Measurements from ENCODE around the gene VAC14. TPM values are rescaled to one million over a fixed set of nuclear protein-coding genes. Genes with fewer than 3 reads are reported as not detected.

Gene VAC14
- total RNA-seq, 4 donors from 2014 or later = 43.4 to 69.4 (median 63.1) TPM

DNA sequence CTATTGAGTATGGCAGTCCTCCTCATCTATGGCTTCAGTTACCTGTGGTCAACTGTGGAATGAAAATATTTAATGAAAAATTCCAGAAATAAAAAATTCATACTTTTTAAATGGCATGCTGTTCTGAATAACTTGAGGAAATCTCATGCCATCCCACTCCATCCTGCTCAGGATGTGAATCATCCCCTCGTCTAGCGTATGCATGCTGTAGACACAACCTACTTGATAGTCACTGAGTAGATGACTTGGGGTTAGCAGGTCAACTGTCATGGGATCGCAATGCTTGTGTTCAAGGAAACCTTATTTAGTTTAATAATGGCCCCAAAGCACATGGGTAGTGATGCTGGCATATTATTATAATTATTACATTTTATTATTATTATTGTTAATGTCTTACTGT lies 4.8 kb upstream of the VAC14 start:
- H3K36me3 ChIP-seq = no peaks in the 10 kb centered on the region
- no peaks in the 10 kb centered on the region for H3K27me3 ChIP-seq
- H3K4me3 ChIP-seq (replicated peaks in 1 of 3) = no peak overlapping the region
- 73 to 87% methylated on average over 3 of the region's 3 CpGs for WGBS, 2 donors
- no peak for DNase-seq
- no peaks in the 10 kb centered on the region for H3K9me3 ChIP-seq
- intact Hi-C loops (cut with DNase I) = no loop called here
- TF ChIP-seq, protein P1, sequence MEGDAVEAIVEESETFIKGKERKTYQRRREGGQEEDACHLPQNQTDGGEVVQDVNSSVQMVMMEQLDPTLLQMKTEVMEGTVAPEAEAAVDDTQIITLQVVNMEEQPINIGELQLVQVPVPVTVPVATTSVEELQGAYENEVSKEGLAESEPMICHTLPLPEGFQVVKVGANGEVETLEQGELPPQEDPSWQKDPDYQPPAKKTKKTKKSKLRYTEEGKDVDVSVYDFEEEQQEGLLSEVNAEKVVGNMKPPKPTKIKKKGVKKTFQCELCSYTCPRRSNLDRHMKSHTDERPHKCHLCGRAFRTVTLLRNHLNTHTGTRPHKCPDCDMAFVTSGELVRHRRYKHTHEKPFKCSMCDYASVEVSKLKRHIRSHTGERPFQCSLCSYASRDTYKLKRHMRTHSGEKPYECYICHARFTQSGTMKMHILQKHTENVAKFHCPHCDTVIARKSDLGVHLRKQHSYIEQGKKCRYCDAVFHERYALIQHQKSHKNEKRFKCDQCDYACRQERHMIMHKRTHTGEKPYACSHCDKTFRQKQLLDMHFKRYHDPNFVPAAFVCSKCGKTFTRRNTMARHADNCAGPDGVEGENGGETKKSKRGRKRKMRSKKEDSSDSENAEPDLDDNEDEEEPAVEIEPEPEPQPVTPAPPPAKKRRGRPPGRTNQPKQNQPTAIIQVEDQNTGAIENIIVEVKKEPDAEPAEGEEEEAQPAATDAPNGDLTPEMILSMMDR (IDR thresholded peaks at IDR 0.05) = no peak
- TF ChIP-seq POLR2A (IDR thresholded peaks at IDR 0.05) = no peak
- H3K4me1 ChIP-seq = no peaks in the 10 kb centered on the region
- H3K27ac ChIP-seq = no peak overlapping the region

DNA sequence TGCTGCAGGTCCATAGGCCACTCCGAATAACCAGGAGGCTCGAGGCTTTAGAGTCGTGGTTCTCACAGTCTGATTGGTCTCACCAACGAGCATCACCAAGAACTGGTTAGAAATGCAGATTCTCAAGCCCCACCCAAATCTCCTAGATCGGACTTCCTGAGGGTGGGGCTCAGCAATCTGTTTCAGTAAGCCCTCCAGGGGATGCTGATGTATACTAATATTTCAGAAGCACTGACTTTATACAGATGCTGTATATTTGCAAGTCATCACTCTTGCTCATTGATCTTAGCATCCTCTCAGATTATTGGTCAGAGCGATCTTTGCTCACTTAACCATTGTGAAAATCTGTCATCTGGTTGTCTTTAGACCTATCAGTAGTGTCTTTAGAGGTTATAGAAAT lies 4.4 kb upstream of the VAC14 start:
- no peak for DNase-seq
- 71 to 79% methylated on average over 6 of the region's 6 CpGs for WGBS, 2 donors
- Histone ChIP-seq H3K27ac (no peak overlapping the region), H3K9me3 (no peaks in the 10 kb centered on the region), H3K4me3 (replicated peaks in 1 of 3) (no peak overlapping the region), H3K36me3 (no peaks in the 10 kb centered on the region), H3K27me3 (no peaks in the 10 kb centered on the region), H3K4me1 (peaks cover under 1% of the 10 kb centered on the region in 2 donors)
- intact Hi-C loops (cut with DNase I) = no loop called here
- TF ChIP-seq POLR2A (IDR thresholded peaks at IDR 0.05) = no peak
- TF ChIP-seq, protein P1 (IDR thresholded peaks at IDR 0.05) = no peak

DNA sequence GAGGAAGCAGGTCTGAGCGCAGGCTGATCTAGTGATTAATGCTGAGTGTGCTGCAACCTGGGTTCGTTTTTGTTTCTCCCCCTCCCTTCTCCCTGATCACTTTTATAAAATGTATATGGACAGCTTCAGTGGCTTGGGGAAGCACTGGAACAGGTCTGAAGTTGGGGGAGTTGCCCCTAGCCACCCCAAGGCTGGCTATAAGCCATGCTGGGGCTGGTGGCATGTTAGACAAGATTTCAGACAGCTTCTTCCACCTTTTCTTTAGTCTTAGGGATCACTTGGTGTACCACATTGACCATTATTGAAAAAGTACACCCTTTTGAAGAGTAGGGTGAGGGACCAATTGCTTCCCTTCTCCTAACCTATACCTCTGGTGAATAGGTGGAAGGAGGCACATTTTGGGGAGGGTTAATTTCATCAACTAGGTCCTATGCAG lies 3.8 kb upstream of the VAC14 start:
- no peaks in the 10 kb centered on the region for H3K27me3 ChIP-seq

DNA sequence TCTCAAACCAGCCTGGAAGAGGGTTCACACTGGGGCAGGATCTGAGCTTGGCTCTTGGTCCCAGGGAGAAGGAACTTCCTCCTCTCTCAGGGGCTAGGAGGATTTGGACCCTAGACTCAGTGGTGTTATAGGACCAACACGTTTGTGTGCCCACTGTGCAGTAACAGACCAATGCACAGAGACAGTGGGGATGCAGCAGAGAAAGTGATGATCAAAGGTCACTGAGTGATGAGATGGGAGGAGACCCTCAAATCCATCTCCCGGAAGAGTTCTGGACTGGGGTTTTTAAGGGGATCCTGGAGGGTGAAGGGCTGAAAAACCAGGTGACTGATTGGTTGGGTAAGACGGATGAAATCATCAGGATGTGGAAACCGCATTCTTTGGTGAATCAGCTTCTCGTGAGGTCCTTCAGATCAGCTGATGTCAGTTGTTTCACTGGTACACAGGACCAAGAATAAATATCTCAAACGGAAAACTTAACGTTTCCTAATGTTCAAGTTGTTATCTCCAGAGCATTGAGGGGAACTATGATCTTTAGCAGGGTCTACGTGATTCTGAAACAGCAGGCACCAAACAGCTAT lies 3.3 kb upstream of the VAC14 start:
- no peak for DNase-seq
- no peak overlapping the region for H3K27ac ChIP-seq
- H3K4me1 ChIP-seq = peaks cover 10 to 12% of the 10 kb centered on the region in 2 donors
- no peaks in the 10 kb centered on the region for H3K27me3 ChIP-seq
- 69 to 78% methylated on average over 8 of the region's 8 CpGs for WGBS, 2 donors
- intact Hi-C loops (cut with DNase I) = no loop called here
- H3K9me3 ChIP-seq = no peaks in the 10 kb centered on the region
- TF ChIP-seq, protein P1 (IDR thresholded peaks at IDR 0.05) = no peak
- TF ChIP-seq POLR2A (IDR thresholded peaks at IDR 0.05) = no peak
- no peaks in the 10 kb centered on the region for H3K36me3 ChIP-seq
- H3K4me3 ChIP-seq (replicated peaks in 1 of 3) = no peak overlapping the region

More for the DNA sequence above, 3.8 kb upstream of the VAC14 start:
- peaks cover 7% of the 10 kb centered on the region in 2 donors for H3K4me1 ChIP-seq
- H3K27ac ChIP-seq = no peak overlapping the region
- no peak overlapping the region for H3K4me3 ChIP-seq (replicated peaks in 1 of 3)
- H3K36me3 ChIP-seq = no peaks in the 10 kb centered on the region
- TF ChIP-seq, protein P1 (IDR thresholded peaks at IDR 0.05) = no peak
- no peak for TF ChIP-seq POLR2A (IDR thresholded peaks at IDR 0.05)
- no peaks in the 10 kb centered on the region for H3K9me3 ChIP-seq
- 55 to 60% methylated on average over 2 of the region's 2 CpGs for WGBS, 2 donors
- intact Hi-C loops (cut with DNase I) = no loop called here
- no peak for DNase-seq

DNA sequence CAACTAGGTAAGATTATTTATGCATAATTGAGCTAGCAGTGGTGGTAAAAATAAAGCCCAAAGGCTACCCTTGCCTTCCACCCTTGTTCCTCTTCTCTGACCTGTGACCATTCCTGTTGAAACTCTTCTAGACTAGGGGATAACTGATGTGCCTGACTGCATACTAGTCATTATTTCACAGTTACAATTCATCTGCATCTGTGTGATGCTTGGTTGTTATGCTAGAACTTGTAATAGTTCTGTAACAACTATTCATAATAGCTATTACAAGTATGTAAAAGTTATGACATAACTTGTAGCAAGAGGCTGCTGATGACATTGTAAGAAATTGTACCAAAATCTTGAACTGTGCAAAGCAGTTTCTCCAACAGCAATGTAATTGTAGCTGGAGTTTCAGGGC lies 2.4 kb upstream of the VAC14 start:
- TF ChIP-seq, protein P1 (IDR thresholded peaks at IDR 0.05) = no peak
- no peak for TF ChIP-seq POLR2A (IDR thresholded peaks at IDR 0.05)

More for the DNA sequence above, 2.4 kb upstream of the VAC14 start:
- H3K4me1 ChIP-seq = peaks cover 10 to 13% of the 10 kb centered on the region in 2 donors
- H3K36me3 ChIP-seq = no peaks in the 10 kb centered on the region
- intact Hi-C loops (cut with DNase I) = no loop called here
- H3K27ac ChIP-seq = no peak overlapping the region
- no peak for DNase-seq
- no peaks in the 10 kb centered on the region for H3K27me3 ChIP-seq
- no peaks in the 10 kb centered on the region for H3K9me3 ChIP-seq
- H3K4me3 ChIP-seq (replicated peaks in 1 of 3) = no peak overlapping the region
